WTC11 (cell line): ENCODE measurements around the gene PDK2.

Source experiments
- ATF3 ChIP-seq: sonication (generic); formaldehyde crosslinking; conservative IDR thresholded peaks from 2 replicates; pipeline ENCODE4 v1.8.1; 2022; ENCODE audit warnings: mild to moderate bottlenecking, missing genetic modification reagents
- CTCF ChIP-seq: fragments of 200-600 bp; IDR thresholded peaks from 2 replicates; pipeline ENCODE4 v1.8.0; 2022; ENCODE audit warnings: antibody characterized with exemption
- FOXK1 ChIP-seq: sonication (generic); formaldehyde crosslinking; IDR thresholded peaks from 2 replicates; pipeline ENCODE4 v1.8.0; 2022; ENCODE audit warnings: mild to moderate bottlenecking, moderate library complexity, missing genetic modification reagents
- MAX ChIP-seq: sonication (generic); formaldehyde crosslinking; IDR thresholded peaks from 2 replicates; pipeline ENCODE4 v1.8.0; 2022; ENCODE audit warnings: mild to moderate bottlenecking, missing genetic modification reagents
- NFYB ChIP-seq: sonication (generic); formaldehyde crosslinking; conservative IDR thresholded peaks from 2 replicates; pipeline ENCODE4 v1.8.0; 2022; ENCODE audit warnings: low read depth, missing genetic modification reagents
- NR2C2 ChIP-seq: sonication (generic); formaldehyde crosslinking; IDR thresholded peaks from 2 replicates; pipeline ENCODE4 v1.8.0; 2022; ENCODE audit warnings: mild to moderate bottlenecking, missing genetic modification reagents
- TEAD4 ChIP-seq: sonication (generic); formaldehyde crosslinking; IDR thresholded peaks from 2 replicates; pipeline ENCODE4 v1.8.0; 2022; ENCODE audit warnings: mild to moderate bottlenecking, missing genetic modification reagents
- USF2 ChIP-seq: sonication (generic); formaldehyde crosslinking; IDR thresholded peaks from 2 replicates; pipeline ENCODE4 v1.8.1; 2023; ENCODE audit warnings: mild to moderate bottlenecking, missing genetic modification reagents, moderate library complexity

GRCh38 chr17:50087246-50087911 lies 7.8 kb upstream of the PDK2 start:
- no peak for TF ChIP-seq TEAD4 (CRISPR knock-in tag)
- TF ChIP-seq NFYB (CRISPR knock-in tag): no peak
- TF ChIP-seq FOXK1 (CRISPR knock-in tag): no peak
- no peak for TF ChIP-seq USF2 (CRISPR knock-in tag)
- TF ChIP-seq CTCF: peak; percentile 99
- TF ChIP-seq MAX: 0 out of 2 replicates have a peak, but pooled peaks have one; percentile 15
- TF ChIP-seq NR2C2 (CRISPR knock-in tag): no peak
- TF ChIP-seq ATF3: no peak
